HEK293 (cell line): ENCODE measurements around the gene SCLT1.

Experiments used
- CTCF ChIA-PET: fragments of 350-600 bp; formaldehyde crosslinking; extraction: SDS; loops from one replicate; lab custom pipeline; 2021; ENCODE audit warnings: antibody characterized with exemption; lab: Yijun Ruan, JAX
- POLR2A ChIA-PET: fragments of 300-600 bp; formaldehyde crosslinking; extraction: SDS; loops from one replicate; lab custom pipeline; 2020; ENCODE audit warnings: antibody characterized with exemption, inconsistent platforms; lab: Yijun Ruan, JAX
- H3K27ac ChIP-seq: fragments of 200-500 bp; sonication (Bioruptor generic); 2 replicates; pipeline ENCODE4 v1.5.1; 2014; ENCODE audit warnings: low read depth, low read length, control low read depth, inconsistent platforms; ENCODE audit errors: extremely low read depth
- H3K36me3 ChIP-seq, 2 experiments: fragments of 200-500 bp in 1 of 2; sonication (Bioruptor generic) in 1 of 2; 1 replicate in 1 of 2; 2 replicates in 1 of 2; pipeline ENCODE4 v1.5.1; 2014 to 2017; ENCODE audit warnings: inconsistent platforms in 2 of 2, low read length in 2 of 2; ENCODE audit not compliant: control insufficient read depth in 2 of 2, insufficient read depth in 1 of 2
- H3K4me1 ChIP-seq: fragments of 200-500 bp; sonication (Bioruptor generic); 2 replicates; pipeline ENCODE4 v1.5.1; 2014; ENCODE audit warnings: mild to moderate bottlenecking, low read length, inconsistent platforms; ENCODE audit not compliant: control insufficient read depth, insufficient read depth
- H3K4me3 ChIP-seq: 2 replicates; pipeline ENCODE4 v1.5.1; 2011; ENCODE audit warnings: low read depth, mild to moderate bottlenecking, control low read depth, low read length, moderate library complexity
- H3K9me3 ChIP-seq: fragments of 200-500 bp; sonication (Bioruptor generic); 2 replicates; pipeline ENCODE4 v1.5.1; 2014; ENCODE audit warnings: low read depth, low read length, inconsistent platforms; ENCODE audit not compliant: control insufficient read depth, insufficient read depth
- GLIS1 ChIP-seq: fragments of 450-650 bp; formaldehyde crosslinking; IDR thresholded peaks from 2 replicates; pipeline ENCODE4 v1.5.1; 2016; ENCODE audit warnings: missing biosample characterization, missing genetic modification characterization
- GLIS2 ChIP-seq: fragments of 450-650 bp; formaldehyde crosslinking; IDR thresholded peaks from 2 replicates; pipeline ENCODE4 v1.5.1; 2016; ENCODE audit warnings: missing biosample characterization, missing genetic modification characterization
- HOXD13 ChIP-seq: sonication (generic); formaldehyde crosslinking; IDR thresholded peaks from 2 replicates; pipeline ENCODE4 v1.8.0; 2022; ENCODE audit warnings: missing genetic modification reagents, borderline replicate concordance
- KLF1 ChIP-seq: fragments of 450-650 bp; formaldehyde crosslinking; IDR thresholded peaks from 2 replicates; pipeline ENCODE4 v1.5.1; 2016; ENCODE audit warnings: missing biosample characterization, missing genetic modification characterization
- WT1 ChIP-seq: fragments of 450-650 bp; formaldehyde crosslinking; IDR thresholded peaks from 2 replicates; pipeline ENCODE4 v1.5.1; 2016; ENCODE audit warnings: missing biosample characterization, missing genetic modification characterization
- ZEB2 ChIP-seq: fragments of 450-650 bp; formaldehyde crosslinking; IDR thresholded peaks from 2 replicates; pipeline ENCODE4 v1.5.1; 2016; ENCODE audit warnings: missing biosample characterization, missing genetic modification characterization
- ZFP37 ChIP-seq: fragments of 450-650 bp; formaldehyde crosslinking; IDR thresholded peaks from 2 replicates; pipeline ENCODE4 v1.5.1; 2016; ENCODE audit warnings: missing biosample characterization, missing genetic modification characterization
- ZFP69B ChIP-seq: fragments of 450-650 bp; formaldehyde crosslinking; IDR thresholded peaks from 2 replicates; pipeline ENCODE4 v1.5.1; 2016; ENCODE audit warnings: missing biosample characterization, missing genetic modification characterization
- ZNF146 ChIP-seq: fragments of 450-650 bp; formaldehyde crosslinking; IDR thresholded peaks from 2 replicates; pipeline ENCODE4 v1.5.1; 2016; ENCODE audit warnings: missing biosample characterization, missing genetic modification characterization
- ZNF155 ChIP-seq: fragments of 450-650 bp; formaldehyde crosslinking; IDR thresholded peaks from 2 replicates; pipeline ENCODE4 v1.5.1; 2016; ENCODE audit warnings: missing biosample characterization, missing genetic modification characterization
- ZNF169 ChIP-seq: fragments of 450-650 bp; formaldehyde crosslinking; IDR thresholded peaks from 2 replicates; pipeline ENCODE4 v1.5.1; 2016; ENCODE audit warnings: missing biosample characterization, missing genetic modification characterization
- ZNF175 ChIP-seq: fragments of 450-650 bp; formaldehyde crosslinking; IDR thresholded peaks from 2 replicates; pipeline ENCODE4 v1.5.1; 2016; ENCODE audit warnings: missing biosample characterization, missing genetic modification characterization
- ZNF19 ChIP-seq: fragments of 450-650 bp; formaldehyde crosslinking; IDR thresholded peaks from 2 replicates; pipeline ENCODE4; 2016; ENCODE audit warnings: missing biosample characterization, missing genetic modification characterization, low read depth
- ZNF24 ChIP-seq: fragments of 450-650 bp; formaldehyde crosslinking; IDR thresholded peaks from 2 replicates; pipeline ENCODE4 v1.5.1; 2016; ENCODE audit warnings: missing biosample characterization, missing genetic modification characterization
- ZNF302 ChIP-seq: fragments of 450-650 bp; formaldehyde crosslinking; IDR thresholded peaks from 2 replicates; pipeline ENCODE4 v1.5.1; 2016; ENCODE audit warnings: missing biosample characterization, missing genetic modification characterization, low read depth
- ZNF311 ChIP-seq: fragments of 450-650 bp; formaldehyde crosslinking; IDR thresholded peaks from 2 replicates; pipeline ENCODE4 v1.5.1; 2017; ENCODE audit warnings: missing biosample characterization, missing genetic modification characterization, borderline replicate concordance
- ZNF37A ChIP-seq: fragments of 450-650 bp; IDR thresholded peaks from 2 replicates; pipeline ENCODE4 v1.5.1; 2018; ENCODE audit warnings: missing biosample characterization, missing genetic modification characterization
- ZNF391 ChIP-seq: fragments of 450-650 bp; formaldehyde crosslinking; IDR thresholded peaks from 2 replicates; pipeline ENCODE4 v1.5.1; 2016; ENCODE audit warnings: low read depth, missing biosample characterization, missing genetic modification characterization, borderline replicate concordance
- ZNF521 ChIP-seq: fragments of 450-650 bp; formaldehyde crosslinking; IDR thresholded peaks from 2 replicates; pipeline ENCODE4 v1.5.1; 2017; ENCODE audit warnings: missing biosample characterization, mild to moderate bottlenecking, missing genetic modification characterization
- ZNF548 ChIP-seq: fragments of 450-650 bp; formaldehyde crosslinking; IDR thresholded peaks from 2 replicates; pipeline ENCODE4 v1.5.1; 2016; ENCODE audit warnings: missing biosample characterization, missing genetic modification characterization
- ZNF629 ChIP-seq: fragments of 450-650 bp; formaldehyde crosslinking; IDR thresholded peaks from 2 replicates; pipeline ENCODE4 v1.5.1; 2017; ENCODE audit warnings: missing biosample characterization, missing genetic modification characterization
- ZNF707 ChIP-seq: fragments of 450-650 bp; formaldehyde crosslinking; IDR thresholded peaks from 2 replicates; pipeline ENCODE4 v1.5.1; 2016; ENCODE audit warnings: missing biosample characterization, missing genetic modification characterization
- ZNF776 ChIP-seq: fragments of 450-650 bp; formaldehyde crosslinking; IDR thresholded peaks from 2 replicates; pipeline ENCODE4 v1.5.0; 2017; ENCODE audit warnings: missing biosample characterization, missing genetic modification characterization, borderline replicate concordance
- TF ChIP-seq, protein P1 (sequence below): fragments of 450-650 bp; formaldehyde crosslinking; IDR thresholded peaks from 2 replicates; pipeline ENCODE4 v1.5.1; 2016; ENCODE audit warnings: missing biosample characterization, missing genetic modification characterization
- TF ChIP-seq, protein P2 (sequence below): fragments of 450-650 bp; IDR thresholded peaks from 2 replicates; pipeline ENCODE4 v1.5.1; 2018; ENCODE audit warnings: missing biosample characterization, mild to moderate bottlenecking, missing genetic modification characterization

SCLT1 gene

DNA sequence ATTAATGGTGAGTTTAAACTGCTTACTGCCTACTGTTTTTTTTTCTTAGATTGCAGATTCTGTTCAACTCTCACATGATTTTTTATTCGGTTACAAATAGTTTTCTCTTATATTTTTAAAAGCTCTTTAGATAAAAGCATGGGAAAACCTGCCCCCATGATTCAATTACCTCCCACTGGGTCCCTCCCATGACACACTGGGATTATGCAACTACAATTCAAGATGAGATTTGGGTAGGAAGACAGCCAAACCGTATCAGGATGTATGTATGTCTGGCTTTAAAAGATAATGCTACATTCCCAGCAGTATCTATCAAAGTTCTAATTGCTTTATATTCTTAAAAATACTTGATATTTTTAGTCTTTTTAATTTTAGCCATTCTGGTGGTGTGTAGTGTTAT, 152.4 kb downstream of the SCLT1 start (continued):
- TF ChIP-seq ZFP37 (tag by site-specific recombination) (no peak), ZNF521 (tag by site-specific recombination) (no peak), ZNF169 (tag by site-specific recombination) (no peak), ZNF175 (tag by site-specific recombination) (no peak), ZNF155 (tag by site-specific recombination) (no peak), GLIS1 (tag by site-specific recombination) (no peak), ZNF391 (no peak), ZNF24 (tag by site-specific recombination) (no peak), ZNF707 (no peak), ZNF37A (tag by site-specific recombination) (no peak), GLIS2 (tag by site-specific recombination) (no peak)

DNA sequence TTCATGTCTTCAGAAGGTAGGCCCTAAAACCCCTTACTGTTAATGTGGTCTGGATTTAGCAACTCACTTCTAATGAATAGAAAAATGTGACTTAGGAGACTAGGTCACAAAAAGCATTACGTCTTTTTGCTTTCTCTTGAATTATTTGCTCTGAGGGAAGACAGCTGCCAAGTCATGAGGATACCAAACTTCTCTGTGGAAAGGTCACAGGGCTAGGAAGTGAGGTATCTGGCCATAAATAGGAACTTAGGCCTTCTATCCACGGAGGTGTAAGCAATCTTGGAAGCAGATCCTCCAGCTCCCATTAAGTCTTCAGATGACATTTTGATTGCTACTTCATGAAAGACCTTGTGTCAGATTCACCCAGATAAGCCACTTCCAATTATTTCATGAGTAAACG, 163.3 kb downstream of the SCLT1 start:
- TF ChIP-seq ZNF629, result no peak
- TF ChIP-seq HOXD13, result no peak
- no peak for TF ChIP-seq ZNF548 (tag by site-specific recombination)
- TF ChIP-seq, protein P1, sequence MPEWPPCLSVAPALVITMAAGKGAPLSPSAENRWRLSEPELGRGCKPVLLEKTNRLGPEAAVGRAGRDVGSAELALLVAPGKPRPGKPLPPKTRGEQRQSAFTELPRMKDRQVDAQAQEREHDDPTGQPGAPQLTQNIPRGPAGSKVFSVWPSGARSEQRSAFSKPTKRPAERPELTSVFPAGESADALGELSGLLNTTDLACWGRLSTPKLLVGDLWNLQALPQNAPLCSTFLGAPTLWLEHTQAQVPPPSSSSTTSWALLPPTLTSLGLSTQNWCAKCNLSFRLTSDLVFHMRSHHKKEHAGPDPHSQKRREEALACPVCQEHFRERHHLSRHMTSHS, result no peak
- TF ChIP-seq, all 188 proteins: peak for 0
- H3K9me3 ChIP-seq, result no peaks in the 10 kb centered on the region
- ChIA-PET CTCF (no interaction called here), POLR2A (no interaction called here)
- no peak overlapping the region for H3K4me3 ChIP-seq
- H3K36me3 ChIP-seq, result no peaks in the 10 kb centered on the region
- H3K4me1 ChIP-seq, result no peaks in the 10 kb centered on the region
- H3K27ac ChIP-seq, result no peak overlapping the region

DNA sequence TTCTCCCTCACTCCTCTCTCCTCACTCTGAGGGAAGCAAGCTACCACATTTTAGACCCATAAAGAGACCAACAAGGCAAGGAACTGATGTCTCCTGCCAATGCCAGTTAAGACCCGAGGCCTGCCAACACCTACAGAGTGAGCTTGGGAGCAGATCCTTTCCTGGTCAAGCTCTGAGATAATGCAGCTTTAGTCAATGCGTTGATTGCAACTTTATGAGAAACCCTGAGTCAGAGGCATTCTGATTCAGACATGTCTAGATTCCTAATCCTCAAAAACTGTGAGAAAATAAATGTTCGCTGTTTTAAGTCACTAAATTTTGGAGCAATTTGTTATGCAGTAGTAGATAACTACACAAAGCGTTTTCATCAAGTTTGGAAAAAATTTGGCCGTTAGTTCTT, 168.4 kb downstream of the SCLT1 start:
- POLR2A ChIA-PET, result no interaction called here
- Histone ChIP-seq H3K9me3 (no peaks in the 10 kb centered on the region), H3K36me3 (no peaks in the 10 kb centered on the region), H3K4me1 (no peaks in the 10 kb centered on the region), H3K27ac (no peak overlapping the region), H3K4me3 (no peak overlapping the region)
- CTCF ChIA-PET, result no interaction called here
- TF ChIP-seq, protein P2, sequence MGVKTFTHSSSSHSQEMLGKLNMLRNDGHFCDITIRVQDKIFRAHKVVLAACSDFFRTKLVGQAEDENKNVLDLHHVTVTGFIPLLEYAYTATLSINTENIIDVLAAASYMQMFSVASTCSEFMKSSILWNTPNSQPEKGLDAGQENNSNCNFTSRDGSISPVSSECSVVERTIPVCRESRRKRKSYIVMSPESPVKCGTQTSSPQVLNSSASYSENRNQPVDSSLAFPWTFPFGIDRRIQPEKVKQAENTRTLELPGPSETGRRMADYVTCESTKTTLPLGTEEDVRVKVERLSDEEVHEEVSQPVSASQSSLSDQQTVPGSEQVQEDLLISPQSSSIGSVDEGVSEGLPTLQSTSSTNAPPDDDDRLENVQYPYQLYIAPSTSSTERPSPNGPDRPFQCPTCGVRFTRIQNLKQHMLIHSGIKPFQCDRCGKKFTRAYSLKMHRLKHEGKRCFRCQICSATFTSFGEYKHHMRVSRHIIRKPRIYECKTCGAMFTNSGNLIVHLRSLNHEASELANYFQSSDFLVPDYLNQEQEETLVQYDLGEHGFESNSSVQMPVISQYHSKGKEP (tag by site-specific recombination), result no peak
- TF ChIP-seq ZNF311 (tag by site-specific recombination) (no peak), KLF1 (no peak), WT1 (tag by site-specific recombination) (no peak), ZFP69B (tag by site-specific recombination) (no peak), ZNF146 (tag by site-specific recombination) (no peak), ZEB2 (tag by site-specific recombination) (no peak), ZNF776 (no peak)

DNA sequence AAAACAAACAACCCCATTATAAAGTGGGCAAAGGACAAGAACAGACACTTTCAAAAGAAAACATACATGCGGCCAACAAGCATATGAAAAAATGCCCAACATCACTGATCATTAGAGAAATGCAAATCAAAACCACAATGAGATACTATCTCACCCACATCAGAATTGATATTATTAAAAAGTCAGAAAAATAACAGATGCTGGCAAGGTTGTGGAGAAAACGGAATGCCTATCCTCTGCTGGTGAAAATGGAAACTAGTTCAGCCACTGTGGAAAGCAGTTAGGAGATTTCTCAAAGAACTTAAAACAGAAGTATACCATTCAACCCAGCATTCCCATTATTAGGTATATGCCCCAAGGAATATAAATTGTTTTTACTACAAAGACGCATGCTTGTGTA, 171.4 kb downstream of the SCLT1 start:
- CTCF ChIA-PET, result no interaction called here
- Histone ChIP-seq H3K36me3 (no peaks in the 10 kb centered on the region), H3K4me1 (no peaks in the 10 kb centered on the region), H3K4me3 (no peak overlapping the region), H3K9me3 (no peaks in the 10 kb centered on the region), H3K27ac (no peak overlapping the region)
- TF ChIP-seq ZNF302, result no peak
- TF ChIP-seq ZNF19 (tag by site-specific recombination), result no peak
- POLR2A ChIA-PET, result no interaction called here
